ENCODE data around the gene CD22.

DNA sequence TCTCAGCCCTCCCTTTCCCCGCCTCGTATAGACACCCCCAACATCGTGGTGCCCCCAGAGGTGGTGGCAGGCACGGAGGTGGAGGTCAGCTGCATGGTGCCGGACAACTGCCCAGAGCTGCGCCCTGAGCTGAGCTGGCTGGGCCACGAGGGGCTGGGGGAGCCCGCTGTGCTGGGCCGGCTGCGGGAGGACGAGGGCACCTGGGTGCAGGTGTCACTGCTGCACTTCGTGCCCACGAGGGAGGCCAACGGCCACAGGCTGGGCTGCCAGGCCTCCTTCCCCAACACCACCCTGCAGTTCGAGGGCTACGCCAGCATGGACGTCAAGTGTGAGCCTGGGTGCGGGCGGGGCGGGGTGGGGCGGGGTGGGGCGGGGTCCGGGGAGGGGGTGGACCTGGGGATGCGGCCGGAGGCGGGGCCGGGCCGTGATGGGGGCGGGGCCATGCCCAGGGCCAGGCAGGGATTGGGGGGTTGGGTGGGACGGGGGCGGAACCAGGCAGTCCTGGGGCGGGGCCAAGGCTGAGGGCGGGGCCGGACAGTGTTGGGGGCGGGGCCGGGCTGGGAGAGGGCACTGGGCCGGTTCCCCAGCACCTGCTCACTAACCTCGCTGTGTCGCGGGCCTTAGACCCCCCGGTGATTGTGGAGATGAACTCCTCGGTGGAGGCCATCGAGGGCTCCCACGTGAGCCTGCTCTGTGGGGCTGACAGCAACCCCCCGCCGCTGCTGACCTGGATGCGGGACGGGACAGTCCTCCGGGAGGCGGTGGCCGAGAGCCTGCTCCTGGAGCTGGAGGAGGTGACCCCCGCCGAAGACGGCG lies 29.3 kb upstream of the CD22 start:
- TF ChIP-seq GLIS2 (tag by site-specific recombination; IDR thresholded peaks at IDR 0.05) (no peak), ZNF529 (tag by site-specific recombination; IDR thresholded peaks at IDR 0.05; ENCODE audit: insufficient replicate concordance) (no peak), SETDB1 (IDR thresholded peaks at IDR 0.05; ENCODE audit: insufficient read length, low read length) (no peak), ZNF2 (tag by site-specific recombination; IDR thresholded peaks at IDR 0.05) (no peak), ZNF274 (IDR thresholded peaks at IDR 0.05; ENCODE audit: low read length) (no peak), ZNF274 (tag by site-specific recombination; IDR thresholded peaks at IDR 0.05; ENCODE audit: borderline replicate concordance) (no peak), ZNF530 (tag by site-specific recombination; IDR thresholded peaks at IDR 0.05; ENCODE audit: low read depth) (no peak), ZNF747 (tag by site-specific recombination; IDR thresholded peaks at IDR 0.05) (no peak)
- TF ChIP-seq, protein P1, sequence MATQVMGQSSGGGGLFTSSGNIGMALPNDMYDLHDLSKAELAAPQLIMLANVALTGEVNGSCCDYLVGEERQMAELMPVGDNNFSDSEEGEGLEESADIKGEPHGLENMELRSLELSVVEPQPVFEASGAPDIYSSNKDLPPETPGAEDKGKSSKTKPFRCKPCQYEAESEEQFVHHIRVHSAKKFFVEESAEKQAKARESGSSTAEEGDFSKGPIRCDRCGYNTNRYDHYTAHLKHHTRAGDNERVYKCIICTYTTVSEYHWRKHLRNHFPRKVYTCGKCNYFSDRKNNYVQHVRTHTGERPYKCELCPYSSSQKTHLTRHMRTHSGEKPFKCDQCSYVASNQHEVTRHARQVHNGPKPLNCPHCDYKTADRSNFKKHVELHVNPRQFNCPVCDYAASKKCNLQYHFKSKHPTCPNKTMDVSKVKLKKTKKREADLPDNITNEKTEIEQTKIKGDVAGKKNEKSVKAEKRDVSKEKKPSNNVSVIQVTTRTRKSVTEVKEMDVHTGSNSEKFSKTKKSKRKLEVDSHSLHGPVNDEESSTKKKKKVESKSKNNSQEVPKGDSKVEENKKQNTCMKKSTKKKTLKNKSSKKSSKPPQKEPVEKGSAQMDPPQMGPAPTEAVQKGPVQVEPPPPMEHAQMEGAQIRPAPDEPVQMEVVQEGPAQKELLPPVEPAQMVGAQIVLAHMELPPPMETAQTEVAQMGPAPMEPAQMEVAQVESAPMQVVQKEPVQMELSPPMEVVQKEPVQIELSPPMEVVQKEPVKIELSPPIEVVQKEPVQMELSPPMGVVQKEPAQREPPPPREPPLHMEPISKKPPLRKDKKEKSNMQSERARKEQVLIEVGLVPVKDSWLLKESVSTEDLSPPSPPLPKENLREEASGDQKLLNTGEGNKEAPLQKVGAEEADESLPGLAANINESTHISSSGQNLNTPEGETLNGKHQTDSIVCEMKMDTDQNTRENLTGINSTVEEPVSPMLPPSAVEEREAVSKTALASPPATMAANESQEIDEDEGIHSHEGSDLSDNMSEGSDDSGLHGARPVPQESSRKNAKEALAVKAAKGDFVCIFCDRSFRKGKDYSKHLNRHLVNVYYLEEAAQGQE (tag by site-specific recombination; IDR thresholded peaks at IDR 0.05), result no peak
- TF ChIP-seq, protein P2, sequence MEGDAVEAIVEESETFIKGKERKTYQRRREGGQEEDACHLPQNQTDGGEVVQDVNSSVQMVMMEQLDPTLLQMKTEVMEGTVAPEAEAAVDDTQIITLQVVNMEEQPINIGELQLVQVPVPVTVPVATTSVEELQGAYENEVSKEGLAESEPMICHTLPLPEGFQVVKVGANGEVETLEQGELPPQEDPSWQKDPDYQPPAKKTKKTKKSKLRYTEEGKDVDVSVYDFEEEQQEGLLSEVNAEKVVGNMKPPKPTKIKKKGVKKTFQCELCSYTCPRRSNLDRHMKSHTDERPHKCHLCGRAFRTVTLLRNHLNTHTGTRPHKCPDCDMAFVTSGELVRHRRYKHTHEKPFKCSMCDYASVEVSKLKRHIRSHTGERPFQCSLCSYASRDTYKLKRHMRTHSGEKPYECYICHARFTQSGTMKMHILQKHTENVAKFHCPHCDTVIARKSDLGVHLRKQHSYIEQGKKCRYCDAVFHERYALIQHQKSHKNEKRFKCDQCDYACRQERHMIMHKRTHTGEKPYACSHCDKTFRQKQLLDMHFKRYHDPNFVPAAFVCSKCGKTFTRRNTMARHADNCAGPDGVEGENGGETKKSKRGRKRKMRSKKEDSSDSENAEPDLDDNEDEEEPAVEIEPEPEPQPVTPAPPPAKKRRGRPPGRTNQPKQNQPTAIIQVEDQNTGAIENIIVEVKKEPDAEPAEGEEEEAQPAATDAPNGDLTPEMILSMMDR (tag by site-specific recombination; IDR thresholded peaks at IDR 0.05), result no peak
- TF ChIP-seq, protein P3, sequence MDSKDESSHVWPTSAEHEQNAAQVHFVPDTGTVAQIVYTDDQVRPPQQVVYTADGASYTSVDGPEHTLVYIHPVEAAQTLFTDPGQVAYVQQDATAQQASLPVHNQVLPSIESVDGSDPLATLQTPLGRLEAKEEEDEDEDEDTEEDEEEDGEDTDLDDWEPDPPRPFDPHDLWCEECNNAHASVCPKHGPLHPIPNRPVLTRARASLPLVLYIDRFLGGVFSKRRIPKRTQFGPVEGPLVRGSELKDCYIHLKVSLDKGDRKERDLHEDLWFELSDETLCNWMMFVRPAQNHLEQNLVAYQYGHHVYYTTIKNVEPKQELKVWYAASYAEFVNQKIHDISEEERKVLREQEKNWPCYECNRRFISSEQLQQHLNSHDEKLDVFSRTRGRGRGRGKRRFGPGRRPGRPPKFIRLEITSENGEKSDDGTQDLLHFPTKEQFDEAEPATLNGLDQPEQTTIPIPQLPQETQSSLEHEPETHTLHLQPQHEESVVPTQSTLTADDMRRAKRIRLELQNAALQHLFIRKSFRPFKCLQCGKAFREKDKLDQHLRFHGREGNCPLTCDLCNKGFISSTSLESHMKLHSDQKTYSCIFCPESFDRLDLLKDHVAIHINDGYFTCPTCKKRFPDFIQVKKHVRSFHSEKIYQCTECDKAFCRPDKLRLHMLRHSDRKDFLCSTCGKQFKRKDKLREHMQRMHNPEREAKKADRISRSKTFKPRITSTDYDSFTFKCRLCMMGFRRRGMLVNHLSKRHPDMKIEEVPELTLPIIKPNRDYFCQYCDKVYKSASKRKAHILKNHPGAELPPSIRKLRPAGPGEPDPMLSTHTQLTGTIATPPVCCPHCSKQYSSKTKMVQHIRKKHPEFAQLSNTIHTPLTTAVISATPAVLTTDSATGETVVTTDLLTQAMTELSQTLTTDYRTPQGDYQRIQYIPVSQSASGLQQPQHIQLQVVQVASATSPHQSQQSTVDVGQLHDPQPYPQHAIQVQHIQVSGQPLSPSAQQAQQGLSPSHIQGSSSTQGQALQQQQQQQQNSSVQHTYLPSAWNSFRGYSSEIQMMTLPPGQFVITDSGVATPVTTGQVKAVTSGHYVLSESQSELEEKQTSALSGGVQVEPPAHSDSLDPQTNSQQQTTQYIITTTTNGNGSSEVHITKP (tag by site-specific recombination; IDR thresholded peaks at IDR 0.05), result no peak
- TF ChIP-seq, protein P4, sequence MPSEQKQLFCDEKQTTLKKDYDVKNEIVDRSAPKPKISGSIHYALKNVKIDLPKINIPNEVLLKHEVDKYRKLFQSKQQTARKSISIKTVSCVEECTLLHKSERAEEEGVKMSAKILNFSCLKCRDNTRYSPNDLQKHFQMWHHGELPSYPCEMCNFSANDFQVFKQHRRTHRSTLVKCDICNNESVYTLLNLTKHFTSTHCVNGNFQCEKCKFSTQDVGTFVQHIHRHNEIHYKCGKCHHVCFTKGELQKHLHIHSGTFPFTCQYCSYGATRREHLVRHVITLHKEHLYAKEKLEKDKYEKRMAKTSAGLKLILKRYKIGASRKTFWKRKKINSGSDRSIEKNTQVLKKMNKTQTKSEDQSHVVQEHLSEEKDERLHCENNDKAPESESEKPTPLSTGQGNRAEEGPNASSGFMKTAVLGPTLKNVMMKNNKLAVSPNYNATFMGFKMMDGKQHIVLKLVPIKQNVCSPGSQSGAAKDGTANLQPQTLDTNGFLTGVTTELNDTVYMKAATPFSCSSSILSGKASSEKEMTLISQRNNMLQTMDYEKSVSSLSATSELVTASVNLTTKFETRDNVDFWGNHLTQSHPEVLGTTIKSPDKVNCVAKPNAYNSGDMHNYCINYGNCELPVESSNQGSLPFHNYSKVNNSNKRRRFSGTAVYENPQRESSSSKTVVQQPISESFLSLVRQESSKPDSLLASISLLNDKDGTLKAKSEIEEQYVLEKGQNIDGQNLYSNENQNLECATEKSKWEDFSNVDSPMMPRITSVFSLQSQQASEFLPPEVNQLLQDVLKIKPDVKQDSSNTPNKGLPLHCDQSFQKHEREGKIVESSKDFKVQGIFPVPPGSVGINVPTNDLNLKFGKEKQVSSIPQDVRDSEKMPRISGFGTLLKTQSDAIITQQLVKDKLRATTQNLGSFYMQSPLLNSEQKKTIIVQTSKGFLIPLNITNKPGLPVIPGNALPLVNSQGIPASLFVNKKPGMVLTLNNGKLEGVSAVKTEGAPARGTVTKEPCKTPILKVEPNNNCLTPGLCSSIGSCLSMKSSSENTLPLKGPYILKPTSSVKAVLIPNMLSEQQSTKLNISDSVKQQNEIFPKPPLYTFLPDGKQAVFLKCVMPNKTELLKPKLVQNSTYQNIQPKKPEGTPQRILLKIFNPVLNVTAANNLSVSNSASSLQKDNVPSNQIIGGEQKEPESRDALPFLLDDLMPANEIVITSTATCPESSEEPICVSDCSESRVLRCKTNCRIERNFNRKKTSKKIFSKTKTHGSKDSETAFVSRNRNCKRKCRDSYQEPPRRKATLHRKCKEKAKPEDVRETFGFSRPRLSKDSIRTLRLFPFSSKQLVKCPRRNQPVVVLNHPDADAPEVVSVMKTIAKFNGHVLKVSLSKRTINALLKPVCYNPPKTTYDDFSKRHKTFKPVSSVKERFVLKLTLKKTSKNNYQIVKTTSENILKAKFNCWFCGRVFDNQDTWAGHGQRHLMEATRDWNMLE (tag by site-specific recombination; conservative IDR thresholded peaks at IDR 0.05; ENCODE audit: low read depth), result no peak
